HPDE6-E6E7 (cell line): ENCODE measurements around the gene PITPNM3.

ENCODE experiments used
- DNase-seq: peaks from one replicate; pipeline ENCODE4 v3.0.0; 2011; ENCODE audit warnings: missing footprints; ENCODE audit errors: extremely low spot score

Gene PITPNM3

GRCh38 chr17:6551869-6552531 is 4.4 kb downstream of the PITPNM3 start:
- peak; percentile 84 for DNase-seq

GRCh38 chr17:6551356-6551755 is 5.0 kb downstream of the PITPNM3 start:
- DNase-seq, result no peak

DNA sequence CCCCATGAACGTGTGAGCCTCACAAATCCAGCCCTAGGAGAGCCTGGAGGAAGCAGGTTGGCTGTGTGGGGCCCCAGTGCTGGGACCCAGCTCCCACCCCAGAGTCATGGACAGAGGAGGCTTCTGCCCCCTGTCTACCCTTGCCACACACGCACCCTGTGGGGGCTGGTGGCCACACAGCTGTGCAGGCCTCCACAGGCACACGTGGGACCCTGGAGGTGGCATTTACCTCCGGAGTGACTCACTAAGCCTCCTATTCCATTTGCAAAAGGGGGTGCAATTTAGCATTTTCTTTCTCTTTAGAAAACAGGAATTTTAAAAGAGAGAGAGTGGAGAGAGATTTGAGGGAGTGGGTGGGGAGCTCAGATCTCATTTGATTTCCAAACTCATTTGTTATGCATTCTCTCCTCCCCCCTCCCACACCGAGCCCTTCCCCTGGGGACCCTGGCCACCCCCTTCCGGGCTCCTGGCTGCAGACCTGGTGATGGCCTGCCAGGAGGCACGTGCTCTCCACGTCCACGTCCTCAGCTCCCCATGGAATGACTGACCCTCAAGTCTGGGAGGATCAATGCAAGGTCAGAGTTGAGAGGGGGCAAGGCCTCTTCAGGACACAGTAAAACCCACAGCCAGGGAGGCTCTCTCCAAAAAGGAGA is 6.8 kb downstream of the PITPNM3 start:
- no peak for DNase-seq

- DNase-seq, result no peak
These were observed 7.6 kb downstream of the PITPNM3 start for GRCh38 chr17:6548578-6549330.

- DNase-seq, result no peak
These were observed 8.3 kb downstream of the PITPNM3 start for GRCh38 chr17:6548034-6548433.

- DNase-seq, result no peak
These were observed 9.0 kb downstream of the PITPNM3 start for GRCh38 chr17:6547336-6547735.

GRCh38 chr17:6546069-6546718 is 10.2 kb downstream of the PITPNM3 start:
- DNase-seq, result no peak

DNA sequence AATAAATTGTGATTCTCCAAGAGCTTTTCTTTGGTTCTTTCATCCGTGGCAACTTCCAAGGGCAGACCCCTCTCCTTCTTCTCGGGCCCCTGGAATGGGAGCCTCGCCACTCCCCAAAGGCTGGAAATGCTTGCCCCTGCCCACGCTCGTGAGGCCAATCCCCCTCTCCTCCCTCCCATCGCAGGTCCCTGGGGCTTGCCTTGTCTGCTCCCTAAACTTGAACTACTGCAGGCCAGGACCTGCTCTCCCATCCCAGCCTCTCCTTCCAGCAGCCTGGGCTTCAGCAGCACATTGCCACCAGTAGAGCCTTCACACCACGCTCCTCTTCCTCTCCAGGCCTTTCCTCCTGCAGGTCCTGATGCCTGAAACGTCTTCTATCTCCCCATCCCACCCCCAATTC is 11.1 kb downstream of the PITPNM3 start:
- DNase-seq, result no peak

GRCh38 chr17:6544011-6544370 is 12.4 kb downstream of the PITPNM3 start:
- no peak for DNase-seq

- no peak for DNase-seq
These were observed 13.0 kb downstream of the PITPNM3 start for GRCh38 chr17:6543079-6544010.

GRCh38 chr17:6542577-6542976 is 13.8 kb downstream of the PITPNM3 start:
- no peak for DNase-seq

DNA sequence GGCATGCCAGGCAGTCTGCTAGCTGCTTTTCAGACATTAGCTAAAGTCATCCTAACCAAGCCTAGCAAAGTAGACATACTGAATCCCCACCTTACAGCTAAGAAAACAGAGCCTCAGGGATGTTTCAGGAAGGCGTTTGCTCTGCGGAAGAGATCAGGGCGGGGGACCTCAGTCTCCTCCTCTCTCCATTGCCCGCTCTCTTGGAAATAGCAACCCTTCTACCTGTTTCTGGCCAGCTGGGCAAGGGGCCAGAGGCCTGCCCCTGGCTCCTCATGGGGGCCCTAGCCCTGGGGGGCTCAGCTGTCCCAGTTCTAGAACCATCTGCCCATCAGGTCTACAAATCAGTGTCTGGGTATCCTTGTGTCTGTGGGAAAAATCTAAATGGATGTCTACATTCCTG is 14.5 kb downstream of the PITPNM3 start:
- DNase-seq, result no peak

DNA sequence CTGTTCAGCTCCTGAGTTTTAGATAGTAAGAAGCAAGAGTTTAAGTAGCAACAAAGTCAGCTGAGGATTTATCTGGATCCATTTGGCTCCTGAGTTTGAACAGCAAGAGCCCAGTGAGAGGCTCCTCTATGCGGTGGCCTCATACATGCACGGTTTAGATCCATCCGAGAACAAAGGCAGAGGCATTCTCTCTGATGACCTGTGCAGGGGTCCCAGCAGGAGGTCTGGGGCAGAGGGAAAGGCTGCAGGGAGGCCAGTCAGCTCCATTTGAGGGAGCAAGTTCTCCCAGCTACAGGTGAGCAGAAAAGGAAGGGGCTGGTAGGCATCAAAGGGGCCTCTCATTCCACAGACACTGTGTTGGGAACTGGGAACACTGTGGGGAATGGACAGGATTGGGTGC is 16.5 kb downstream of the PITPNM3 start:
- DNase-seq, result no peak

DNA sequence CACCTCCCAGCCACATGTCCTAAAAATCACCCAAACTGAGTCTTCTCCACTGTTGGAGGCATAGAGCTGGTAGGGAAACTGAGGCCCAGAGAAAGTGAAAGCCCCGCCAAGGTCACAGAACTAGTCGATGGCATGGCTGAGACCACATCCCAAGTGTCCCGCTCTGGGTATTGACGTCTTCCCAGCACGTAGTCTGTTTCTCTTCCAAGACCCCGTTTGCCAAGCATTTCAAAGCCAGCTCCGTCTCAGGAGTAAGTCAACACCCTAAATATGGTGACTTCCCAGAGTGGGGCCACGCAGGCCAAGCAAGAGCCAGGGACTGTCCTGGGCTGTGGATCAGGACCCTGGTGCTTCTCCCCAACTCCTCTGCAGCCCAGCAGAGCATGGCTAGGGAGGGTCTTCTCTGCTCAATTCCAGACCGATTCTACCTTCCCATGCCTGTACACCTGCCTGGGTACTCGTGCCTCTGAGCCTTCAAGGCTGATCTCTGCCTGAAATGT is 19.7 kb downstream of the PITPNM3 start:
- DNase-seq, result no peak

- DNase-seq, result no peak
These were observed 20.3 kb downstream of the PITPNM3 start for GRCh38 chr17:6536053-6536452.

- DNase-seq, result no peak
These were observed 21.4 kb downstream of the PITPNM3 start for GRCh38 chr17:6534846-6535514.

- DNase-seq, result no peak
These were observed 23.9 kb downstream of the PITPNM3 start for GRCh38 chr17:6532441-6532885.

- DNase-seq, result no peak
These were observed 24.8 kb downstream of the PITPNM3 start for GRCh38 chr17:6531575-6531974.

DNA sequence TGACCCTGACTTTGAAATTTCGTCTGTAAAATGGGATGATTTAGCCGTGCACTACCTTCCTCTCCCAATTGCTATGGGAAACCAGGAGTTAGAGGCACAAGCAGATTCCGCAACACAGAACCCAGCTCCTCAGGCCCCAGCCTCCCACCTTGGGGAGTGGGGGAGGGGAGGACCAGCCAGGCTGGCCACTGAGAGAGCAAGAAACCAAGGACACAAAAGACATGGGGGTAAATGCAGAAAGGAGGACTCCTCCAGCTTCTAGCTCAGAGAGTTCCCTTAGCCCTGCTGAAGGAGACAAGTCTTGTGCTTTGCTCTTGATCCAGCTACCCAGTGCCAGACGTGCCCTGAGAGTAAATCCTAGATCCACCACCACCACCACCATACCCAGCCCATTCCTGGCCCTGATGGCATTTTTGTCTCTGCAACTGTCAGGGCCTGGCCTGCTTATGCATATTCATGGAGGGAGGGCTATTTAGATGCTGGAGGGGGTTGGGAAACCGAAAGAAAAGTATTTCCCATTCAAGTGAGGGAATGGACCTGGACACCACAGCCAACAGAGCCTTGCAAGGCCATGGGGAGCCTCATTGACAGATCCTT is 25.9 kb downstream of the PITPNM3 start:
- no peak for DNase-seq

DNA sequence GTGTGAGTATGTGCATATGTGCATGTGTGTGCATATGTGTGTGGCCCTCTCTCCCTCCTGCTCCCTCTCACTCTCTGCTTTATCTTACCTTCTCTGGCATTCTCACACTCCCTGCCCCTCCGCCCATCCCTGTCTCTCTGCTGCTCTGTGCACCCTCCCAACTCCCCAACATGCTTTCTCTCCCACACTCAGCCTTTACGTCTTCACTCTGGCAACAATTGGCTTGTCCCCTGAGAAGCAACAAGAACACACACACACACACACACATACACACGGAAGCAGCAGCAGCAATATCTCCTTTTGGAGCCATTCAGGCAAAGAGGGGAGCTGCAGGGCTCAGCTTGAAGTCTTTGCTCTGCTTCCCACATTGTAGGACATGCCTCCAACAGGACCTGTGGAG is 27.8 kb downstream of the PITPNM3 start:
- DNase-seq, result no peak
